Measurements from ENCODE around the gene IQSEC2. TPM values are rescaled to one million over a fixed set of nuclear protein-coding genes. Genes with fewer than 3 reads are reported as not detected.

IQSEC2 gene
- total and polyA plus RNA-seq, 7 donors, result 8.2 to 63.8 (median 41.5) TPM

DNA sequence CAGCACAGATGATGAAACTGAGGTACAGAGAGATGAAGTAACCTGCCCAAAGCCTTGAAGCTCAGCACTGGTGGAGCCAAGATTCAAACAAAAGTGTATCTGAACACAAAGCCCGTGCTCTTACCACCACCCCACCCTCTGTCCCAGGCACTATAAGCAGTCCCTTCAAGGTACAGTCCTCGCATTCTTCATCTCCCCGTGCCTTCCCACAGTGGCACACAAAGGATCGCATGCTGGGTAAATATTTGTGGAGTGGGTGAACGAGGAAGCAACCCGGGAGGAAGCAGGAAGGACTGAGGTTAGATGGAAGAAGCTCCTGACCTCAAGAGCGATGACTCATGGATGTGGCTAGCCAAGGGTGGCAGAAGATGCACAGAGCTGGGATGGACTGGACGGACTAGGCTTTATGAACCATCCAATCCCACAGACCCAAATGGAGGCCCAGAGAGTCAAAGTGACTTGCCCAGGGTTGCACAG lies 18.4 kb downstream of the IQSEC2 start:
- intact Hi-C loops (cut with DNase I), result no loop called here
- TF ChIP-seq, protein P1, sequence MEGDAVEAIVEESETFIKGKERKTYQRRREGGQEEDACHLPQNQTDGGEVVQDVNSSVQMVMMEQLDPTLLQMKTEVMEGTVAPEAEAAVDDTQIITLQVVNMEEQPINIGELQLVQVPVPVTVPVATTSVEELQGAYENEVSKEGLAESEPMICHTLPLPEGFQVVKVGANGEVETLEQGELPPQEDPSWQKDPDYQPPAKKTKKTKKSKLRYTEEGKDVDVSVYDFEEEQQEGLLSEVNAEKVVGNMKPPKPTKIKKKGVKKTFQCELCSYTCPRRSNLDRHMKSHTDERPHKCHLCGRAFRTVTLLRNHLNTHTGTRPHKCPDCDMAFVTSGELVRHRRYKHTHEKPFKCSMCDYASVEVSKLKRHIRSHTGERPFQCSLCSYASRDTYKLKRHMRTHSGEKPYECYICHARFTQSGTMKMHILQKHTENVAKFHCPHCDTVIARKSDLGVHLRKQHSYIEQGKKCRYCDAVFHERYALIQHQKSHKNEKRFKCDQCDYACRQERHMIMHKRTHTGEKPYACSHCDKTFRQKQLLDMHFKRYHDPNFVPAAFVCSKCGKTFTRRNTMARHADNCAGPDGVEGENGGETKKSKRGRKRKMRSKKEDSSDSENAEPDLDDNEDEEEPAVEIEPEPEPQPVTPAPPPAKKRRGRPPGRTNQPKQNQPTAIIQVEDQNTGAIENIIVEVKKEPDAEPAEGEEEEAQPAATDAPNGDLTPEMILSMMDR (IDR thresholded peaks at IDR 0.05), result no peak

DNA sequence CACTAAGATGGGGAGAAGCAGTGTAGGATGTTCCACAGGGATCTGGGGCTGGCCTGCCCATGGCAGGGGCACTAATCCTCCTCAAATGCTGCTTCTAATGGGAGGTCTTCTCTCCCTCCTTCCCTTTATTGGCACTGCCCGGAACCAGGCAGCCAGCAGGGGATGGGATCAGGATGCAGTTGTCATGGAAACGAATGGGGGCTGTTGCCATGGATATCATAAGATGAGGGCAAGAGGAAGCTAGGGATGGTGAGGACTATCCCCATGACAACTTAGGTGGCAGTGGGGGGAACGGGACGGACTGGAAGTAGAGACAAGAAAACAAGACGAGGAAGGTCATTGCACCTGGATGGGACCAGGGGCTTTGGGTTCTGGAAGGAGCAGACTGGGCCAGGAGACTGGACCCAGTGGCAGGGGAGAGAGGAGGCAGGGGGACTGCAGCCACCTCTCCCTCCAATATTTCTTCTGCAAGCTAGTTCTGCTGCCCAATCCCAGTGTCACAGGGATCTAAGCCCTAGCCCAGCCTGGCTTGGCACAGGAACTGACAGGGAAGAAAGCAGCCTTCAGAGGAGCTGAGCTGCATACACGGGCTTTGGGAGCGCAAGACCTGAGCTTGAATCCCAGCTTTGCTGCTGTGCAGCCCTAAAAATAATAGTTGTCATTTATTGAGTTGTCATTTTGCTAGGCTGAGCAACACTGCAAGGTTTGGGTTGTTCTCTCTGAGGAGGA lies 19.0 kb downstream of the IQSEC2 start:
- peaks cover 0 to 46% (median 0%) of the 10 kb centered on the region in 3 donors for H3K27me3 ChIP-seq (ENCODE audit: insufficient read depth in 3 of 3, low read length in 2 of 3)
- whole genome bisulfite sequencing, 3 donors, result 65 to 74% (median 72%) methylated on average over 6 to 7 of the region's 7 CpGs

More for the DNA sequence above, 18.4 kb downstream of the IQSEC2 start:
- H3K9me3 ChIP-seq, result no peaks in the 10 kb centered on the region
- no peaks in the 10 kb centered on the region for H3K4me1 ChIP-seq
- peaks cover 0 to 48% (median 0%) of the 10 kb centered on the region in 3 donors for H3K27me3 ChIP-seq (ENCODE audit: insufficient read depth in 3 of 3, low read length in 2 of 3)
- ATAC-seq, result peak in 2 of 4 donors; percentile 47 to 58
- H3K4me3 ChIP-seq, result no peak overlapping the region
- H3K27ac ChIP-seq, result no peak overlapping the region
- no peaks in the 10 kb centered on the region for H3K36me3 ChIP-seq (ENCODE audit: insufficient read depth in 1 of 2, low read depth in 1 of 2)
- 64 to 73% (median 67%) methylated on average over 8 of the region's 8 CpGs for WGBS, 3 donors
- no peak for DNase-seq

DNA sequence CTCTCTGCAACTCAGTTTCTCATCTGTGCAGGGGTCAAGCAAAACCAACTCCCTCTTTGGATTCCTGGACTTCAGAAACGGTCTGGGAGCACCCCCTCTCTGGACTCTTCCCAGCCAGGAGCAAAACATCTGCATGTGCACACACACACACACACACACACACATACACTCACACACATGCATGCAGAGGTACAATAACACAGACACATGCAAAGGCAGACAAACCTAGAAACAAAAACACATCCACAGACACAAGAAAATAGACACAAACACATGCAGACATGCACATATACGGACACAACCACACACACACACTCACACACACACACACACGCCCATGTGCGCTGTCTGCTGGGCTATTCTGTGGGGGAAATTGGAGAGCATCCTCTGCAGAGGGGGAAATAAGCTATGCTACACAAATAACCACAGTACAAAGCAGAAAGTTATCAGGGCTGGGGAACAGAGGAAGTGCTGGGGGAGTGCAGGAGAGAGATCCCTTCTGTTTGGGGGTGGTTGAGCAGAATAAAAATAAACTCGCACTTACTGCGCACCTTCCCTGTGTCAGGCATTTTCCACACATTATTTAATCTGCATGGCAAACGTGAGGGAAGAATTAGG lies 19.9 kb downstream of the IQSEC2 start:
- H3K4me1 ChIP-seq, result no peaks in the 10 kb centered on the region
- no peaks in the 10 kb centered on the region for H3K36me3 ChIP-seq (ENCODE audit: insufficient read depth in 1 of 2, low read depth in 1 of 2)
- no peak overlapping the region for H3K4me3 ChIP-seq
- 52 to 59% (median 52%) methylated on average over 6 to 7 of the region's 7 CpGs for WGBS, 3 donors
- intact Hi-C loops (cut with DNase I), result no loop called here
- peaks cover 0 to 49% (median 0%) of the 10 kb centered on the region in 3 donors for H3K27me3 ChIP-seq (ENCODE audit: insufficient read depth in 3 of 3, low read length in 2 of 3)
- no peaks in the 10 kb centered on the region for H3K9me3 ChIP-seq
- TF ChIP-seq, protein P1 (IDR thresholded peaks at IDR 0.05), result no peak
- no peak overlapping the region for H3K27ac ChIP-seq
- DNase-seq (no peak), ATAC-seq (no peak)

More for the DNA sequence above, 19.0 kb downstream of the IQSEC2 start:
- Histone ChIP-seq H3K36me3 (ENCODE audit: insufficient read depth in 1 of 2, low read depth in 1 of 2) (no peaks in the 10 kb centered on the region), H3K4me3 (no peak overlapping the region), H3K9me3 (no peaks in the 10 kb centered on the region), H3K4me1 (no peaks in the 10 kb centered on the region), H3K27ac (no peak overlapping the region)
- DNase-seq (no peak), ATAC-seq (no peak)
- TF ChIP-seq, protein P1 (IDR thresholded peaks at IDR 0.05), result no peak
- intact Hi-C loops (cut with DNase I), result no loop called here

DNA sequence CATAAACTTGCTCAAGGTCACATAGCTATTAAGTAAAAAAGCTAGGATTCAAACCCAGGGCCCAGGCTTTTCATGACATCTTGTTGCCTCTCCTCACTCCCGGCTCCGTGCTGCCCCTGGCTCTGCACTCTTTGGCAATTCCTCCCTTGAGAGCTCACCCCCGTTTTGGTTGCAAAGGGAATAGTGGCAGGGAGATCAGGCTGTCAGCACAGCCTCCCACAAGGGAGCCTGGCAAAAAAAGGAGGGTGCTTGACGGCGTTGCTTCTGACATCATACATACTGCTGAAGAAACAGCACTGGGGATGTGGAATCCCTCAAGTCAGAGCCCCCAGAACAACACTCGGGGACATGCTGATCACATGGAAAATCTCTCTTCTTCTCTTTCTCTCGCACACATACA lies 20.5 kb downstream of the IQSEC2 start:
- DNase-seq (no peak), ATAC-seq (no peak)
- H3K27ac ChIP-seq, result no peak overlapping the region
- H3K9me3 ChIP-seq, result no peaks in the 10 kb centered on the region
- 67 to 73% (median 67%) methylated on average over 6 to 7 of the region's 7 CpGs for WGBS, 3 donors
- peaks cover 0 to 49% (median 0%) of the 10 kb centered on the region in 3 donors for H3K27me3 ChIP-seq (ENCODE audit: insufficient read depth in 3 of 3, low read length in 2 of 3)
- H3K36me3 ChIP-seq (ENCODE audit: insufficient read depth in 1 of 2, low read depth in 1 of 2), result no peaks in the 10 kb centered on the region
- H3K4me3 ChIP-seq, result no peak overlapping the region
- H3K4me1 ChIP-seq, result no peaks in the 10 kb centered on the region
- intact Hi-C loops (cut with DNase I), result no loop called here
- TF ChIP-seq, protein P1 (IDR thresholded peaks at IDR 0.05), result no peak

All from psoas muscle (tissue), 8 donors.